GM18508 (cell line): ENCODE data around the gene NAT10.

Experiments used
- ATAC-seq: cut with Tn5 transposase; IDR thresholded peaks from one replicate; pipeline ENCODE4 v1.9.1; 2021; ENCODE audit warnings: moderate number of reproducible peaks; ENCODE audit not compliant: insufficient read depth, unreplicated experiment

Gene NAT10

DNA sequence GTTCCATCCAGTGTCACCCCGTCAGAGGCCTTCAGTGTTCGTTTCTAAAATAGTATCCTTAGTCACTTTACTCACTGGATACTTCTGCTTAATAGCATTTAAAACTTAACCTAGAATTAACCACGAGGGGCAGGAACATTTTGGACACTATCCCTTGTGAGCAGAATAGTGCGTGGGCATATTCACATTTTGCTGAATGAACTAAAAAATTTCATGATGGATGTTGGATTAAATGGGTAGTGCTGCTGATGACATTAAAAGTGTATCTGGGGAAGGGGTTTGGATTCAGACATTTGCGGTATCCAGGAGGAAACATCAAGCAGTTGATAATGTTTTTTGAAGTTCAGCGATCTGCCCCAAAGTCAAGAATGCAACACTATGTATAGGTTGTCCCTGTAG lies 750 bp upstream of the NAT10 start:
- no peak for ATAC-seq

DNA sequence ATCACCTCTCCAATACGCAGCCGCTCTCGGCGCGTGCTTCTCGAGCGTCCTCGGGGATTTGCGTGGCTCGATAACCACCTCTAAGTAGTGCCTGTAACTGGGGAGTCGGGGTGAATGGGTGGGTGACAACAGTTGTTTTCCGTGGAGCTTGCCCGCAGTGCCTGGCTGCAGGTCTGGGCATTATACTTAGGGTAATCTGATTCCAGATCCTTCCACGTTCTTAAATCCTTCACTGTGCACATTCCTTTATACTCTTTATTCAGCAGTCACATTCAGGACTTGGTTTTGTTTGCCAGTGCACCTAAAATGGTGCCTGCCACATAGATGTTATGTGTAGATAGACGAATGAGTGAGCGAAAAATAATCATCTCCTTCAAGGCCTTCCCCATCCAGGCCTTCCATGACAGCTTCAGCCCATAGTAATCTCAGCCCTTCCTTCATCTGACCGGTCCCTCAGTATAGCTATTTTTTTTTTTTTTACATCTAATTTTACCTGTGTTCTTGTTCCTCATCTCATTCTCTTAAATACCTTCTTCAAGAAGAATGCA lies 602 bp downstream of the NAT10 start:
- ATAC-seq, result no peak

DNA sequence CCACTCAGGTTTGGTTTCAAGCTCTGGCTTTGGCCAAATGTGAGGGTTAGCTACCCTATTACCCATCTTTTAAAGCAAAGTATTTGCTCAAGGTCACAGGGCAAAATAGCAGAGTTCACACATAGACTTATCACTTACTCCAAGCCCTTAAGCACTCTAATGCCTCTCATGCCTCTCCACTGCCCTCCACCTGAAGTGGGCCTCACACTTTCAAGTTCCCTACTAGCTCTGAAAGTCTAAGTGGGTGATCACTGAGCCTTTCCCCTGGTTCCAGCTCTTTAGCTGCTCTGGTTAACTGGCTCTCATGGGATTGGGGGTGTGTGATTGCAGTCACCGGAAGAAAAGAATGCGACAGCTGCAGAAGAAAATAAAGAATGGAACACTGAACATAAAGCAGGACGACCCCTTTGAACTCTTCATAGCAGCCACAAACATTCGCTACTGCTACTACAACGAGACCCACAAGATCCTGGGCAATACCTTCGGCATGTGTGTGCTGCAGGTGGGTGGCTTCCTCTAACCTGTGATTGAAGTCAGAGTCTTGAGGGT lies 6.4 kb downstream of the NAT10 start:
- ATAC-seq, result no peak

DNA sequence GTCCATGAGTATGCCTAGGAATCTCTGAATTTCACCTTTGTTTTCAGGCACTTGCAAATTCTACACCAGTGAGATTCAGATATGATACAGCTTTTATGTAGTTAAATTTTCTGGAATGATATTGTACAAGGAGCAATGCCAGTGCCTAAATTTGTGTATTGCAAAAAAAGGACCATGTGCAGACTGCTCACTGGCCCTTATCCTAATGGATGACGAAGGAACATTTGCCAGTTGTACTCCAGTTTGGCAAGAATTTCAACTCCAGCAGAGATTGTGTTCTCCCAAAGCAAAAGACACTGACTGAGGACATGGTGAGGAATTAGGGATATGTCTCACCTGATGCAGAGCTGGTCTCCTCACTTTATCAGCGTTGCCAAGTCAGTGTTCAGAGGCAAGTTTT lies 8.6 kb downstream of the NAT10 start:
- no peak for ATAC-seq

DNA sequence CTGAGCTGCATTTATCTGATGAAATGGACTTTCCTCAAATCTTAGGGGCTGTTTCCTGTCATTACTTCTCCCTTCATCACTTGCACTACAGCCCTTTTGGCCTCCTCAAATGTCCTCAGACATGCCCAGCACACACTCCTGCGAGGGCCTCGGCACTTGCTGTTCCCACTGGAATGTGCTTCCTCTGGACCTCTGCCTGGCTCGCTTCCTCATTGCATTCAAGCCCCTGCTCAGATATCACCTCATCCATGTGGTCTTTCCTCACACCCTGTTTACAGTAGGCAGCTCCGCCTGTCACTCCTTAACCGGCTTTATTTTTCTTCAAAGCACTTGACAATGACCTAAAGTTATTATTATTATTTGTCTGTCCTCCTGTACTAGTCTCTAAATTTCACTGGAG lies 9.0 kb downstream of the NAT10 start:
- no peak for ATAC-seq

DNA sequence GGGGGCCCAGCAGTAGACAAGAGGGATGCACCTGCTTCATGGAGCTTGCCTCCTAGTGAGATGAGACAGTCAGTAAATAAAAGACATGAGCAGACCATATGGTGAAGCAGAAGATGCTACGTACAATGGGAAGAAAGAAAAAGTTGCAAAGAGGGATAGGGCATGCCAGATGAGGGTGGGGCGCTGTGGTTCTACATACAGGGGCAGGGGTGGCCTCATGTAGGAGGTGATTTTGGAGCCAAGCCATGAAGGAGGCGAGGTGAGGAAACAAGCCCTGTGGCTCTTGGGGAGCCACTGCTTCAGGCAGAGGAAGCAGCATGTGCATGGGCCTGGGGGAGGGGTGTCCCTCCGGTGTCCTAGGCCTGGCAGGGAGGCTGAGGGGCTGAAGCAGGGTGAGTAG lies 15.2 kb downstream of the NAT10 start:
- ATAC-seq, result no peak

DNA sequence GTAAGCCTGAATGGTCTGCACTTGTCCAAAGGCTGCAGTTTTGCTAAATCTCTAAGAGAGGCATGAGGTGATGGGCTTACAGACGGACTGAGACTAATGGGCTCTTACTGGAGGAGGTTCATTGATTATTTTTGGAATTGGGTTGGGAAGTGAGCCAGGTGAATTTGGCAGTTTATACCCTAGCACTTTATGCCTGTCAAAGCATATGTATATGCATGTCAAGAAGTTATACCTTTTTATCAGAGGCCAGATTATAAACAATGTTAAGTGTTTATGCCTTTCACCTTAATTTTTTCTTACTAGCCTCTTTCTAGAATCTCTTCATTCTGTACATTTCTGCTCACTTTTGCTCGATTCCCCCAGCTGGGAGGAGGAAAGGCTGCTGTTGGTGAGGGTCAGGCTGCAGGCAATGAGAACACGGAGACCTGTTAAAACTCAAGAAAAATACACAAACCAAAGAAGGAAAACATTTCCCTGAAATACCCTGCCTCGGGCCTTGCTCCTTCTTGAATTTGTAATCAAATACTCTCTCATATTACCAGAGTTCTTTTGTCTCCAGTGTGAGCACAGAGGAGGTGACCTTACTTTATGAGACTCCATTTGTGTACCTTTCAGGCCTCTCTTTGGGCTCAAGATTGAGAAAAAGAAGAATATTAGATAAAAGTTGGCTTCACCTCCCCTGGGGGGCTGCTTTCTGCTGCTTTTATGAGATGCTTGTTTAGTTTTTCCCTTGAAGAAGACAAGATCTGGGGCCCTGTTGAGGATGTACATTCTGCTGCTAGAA lies 19.6 kb downstream of the NAT10 start:
- no peak for ATAC-seq

DNA sequence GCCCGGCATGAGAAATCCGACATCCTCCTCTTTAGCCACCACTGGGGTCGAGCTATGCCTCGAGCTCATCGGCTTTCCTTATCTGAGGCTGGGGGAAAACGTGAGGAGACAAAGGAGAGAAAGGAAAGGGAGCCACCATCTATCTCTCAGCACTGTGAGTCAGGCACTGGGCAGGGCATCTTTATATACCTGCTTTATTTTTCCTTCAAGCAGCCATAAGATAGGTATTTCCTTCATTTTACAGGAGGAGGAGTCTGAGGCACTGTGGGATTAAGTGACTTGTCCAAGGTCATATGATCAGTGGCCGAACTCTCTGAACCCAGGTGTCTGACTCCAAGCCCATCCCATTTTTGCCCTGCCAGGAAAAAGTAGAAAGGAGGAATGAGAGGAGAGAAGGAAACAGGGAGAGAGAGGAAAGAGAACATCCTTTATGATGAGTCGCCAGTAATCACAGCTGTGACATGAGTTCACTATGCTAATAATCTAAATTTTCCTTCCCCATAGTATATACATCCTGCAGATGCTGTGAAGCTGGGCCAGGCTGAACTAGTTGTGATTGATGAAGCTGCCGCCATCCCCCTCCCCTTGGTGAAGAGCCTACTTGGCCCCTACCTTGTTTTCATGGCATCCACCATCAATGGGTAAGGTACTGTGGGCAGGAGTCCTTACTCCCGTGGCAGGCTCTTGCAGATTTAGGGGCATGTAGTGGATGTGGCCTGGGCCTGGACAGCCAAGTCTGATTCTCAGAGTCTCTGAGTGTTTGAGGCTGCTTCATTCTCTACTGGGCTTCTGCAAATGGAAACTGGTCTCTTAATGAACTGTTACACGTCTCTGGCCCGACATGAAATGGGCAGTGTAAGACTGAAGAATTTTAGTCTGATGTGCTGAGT lies 21.8 kb downstream of the NAT10 start:
- no peak for ATAC-seq

DNA sequence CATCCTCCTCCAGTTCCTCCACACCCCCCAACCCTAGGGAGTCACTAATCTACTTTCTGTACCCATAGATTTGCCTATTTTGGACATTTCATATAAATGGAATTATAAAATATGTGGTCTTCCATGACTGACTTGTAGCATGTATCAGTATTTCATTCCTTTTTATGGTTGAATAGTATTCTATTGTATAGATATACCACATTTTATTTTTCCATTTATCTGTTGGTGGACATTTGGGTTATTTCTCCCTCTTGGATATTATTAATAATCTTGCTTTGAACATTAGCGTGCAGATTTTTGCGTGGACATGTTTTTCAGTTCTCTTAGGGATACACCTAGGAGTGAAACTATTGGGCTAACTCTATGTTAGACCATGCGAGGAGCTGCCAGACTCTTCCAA lies 23.4 kb downstream of the NAT10 start:
- ATAC-seq, result no peak

DNA sequence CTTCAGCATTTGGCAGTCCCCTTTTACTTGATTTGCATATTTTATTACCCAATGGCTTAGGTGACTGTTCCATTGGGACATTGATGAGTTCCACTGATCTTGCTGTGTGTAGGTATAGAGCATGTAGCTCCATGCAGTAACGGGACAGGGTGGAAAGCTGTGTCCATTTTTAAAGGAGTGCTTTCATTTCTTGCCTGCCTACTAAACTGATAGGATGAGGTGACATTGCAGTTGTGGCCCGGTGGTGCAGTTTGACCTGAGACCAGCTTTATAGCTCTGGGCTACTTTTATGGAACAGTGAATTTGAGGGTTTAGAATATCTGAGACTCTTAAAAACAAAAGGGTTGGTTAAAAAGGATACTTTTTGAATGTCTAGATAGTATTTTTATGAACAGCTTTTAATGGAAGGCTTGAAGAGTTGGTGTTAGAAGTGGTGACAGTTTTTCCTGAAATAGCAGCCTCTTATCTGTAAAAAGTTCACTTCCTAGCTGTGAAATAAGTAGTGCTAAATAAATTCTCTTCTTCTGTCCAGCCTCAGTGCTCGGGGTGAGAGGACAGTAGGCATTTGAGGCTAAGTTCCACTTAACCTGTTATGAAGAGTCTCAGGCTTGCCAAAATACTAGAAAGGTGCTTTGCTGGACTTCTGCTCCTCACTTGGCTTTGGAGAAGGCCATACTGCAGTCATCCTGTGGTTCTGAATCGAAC lies 27.0 kb downstream of the NAT10 start:
- ATAC-seq, result no peak

DNA sequence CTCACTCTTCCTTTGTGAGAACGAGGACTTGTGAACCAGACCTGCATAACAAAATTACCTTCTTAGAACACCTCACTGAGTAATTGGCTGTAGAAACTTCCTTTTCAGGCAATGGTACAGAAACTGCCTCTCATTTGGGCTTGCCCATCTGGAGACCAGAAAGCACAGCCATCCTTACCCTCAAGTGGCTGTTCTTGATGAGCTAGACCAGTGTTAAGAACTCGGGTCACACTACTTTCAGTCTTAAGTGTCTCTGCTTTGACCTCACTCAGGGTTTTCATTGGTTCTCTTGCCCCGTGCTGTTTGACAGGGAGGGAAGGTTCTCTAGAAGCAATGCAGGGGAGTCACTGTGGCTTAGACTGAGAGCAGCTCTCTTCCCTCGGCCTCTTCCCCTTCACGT lies 29.3 kb downstream of the NAT10 start:
- ATAC-seq, result peak; percentile 74

DNA sequence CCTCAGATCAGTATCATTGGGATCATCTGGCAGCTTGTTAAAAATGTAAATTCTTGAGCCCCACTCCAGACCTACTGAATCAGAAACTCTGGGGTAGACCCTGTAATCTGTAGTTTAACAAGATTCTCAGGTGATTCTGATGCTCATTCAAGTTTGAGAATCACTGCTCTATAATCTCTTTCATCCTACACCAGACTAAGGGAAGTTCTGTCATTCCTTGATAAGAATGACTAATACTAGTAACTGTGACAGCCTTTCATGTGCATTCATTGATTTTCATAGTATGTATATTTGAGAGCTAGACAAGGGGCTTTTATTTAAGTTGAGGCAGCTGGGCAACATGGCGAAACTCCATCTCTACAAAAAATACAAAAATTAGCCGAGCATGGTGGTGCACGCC lies 30.0 kb downstream of the NAT10 start:
- ATAC-seq, result no peak

DNA sequence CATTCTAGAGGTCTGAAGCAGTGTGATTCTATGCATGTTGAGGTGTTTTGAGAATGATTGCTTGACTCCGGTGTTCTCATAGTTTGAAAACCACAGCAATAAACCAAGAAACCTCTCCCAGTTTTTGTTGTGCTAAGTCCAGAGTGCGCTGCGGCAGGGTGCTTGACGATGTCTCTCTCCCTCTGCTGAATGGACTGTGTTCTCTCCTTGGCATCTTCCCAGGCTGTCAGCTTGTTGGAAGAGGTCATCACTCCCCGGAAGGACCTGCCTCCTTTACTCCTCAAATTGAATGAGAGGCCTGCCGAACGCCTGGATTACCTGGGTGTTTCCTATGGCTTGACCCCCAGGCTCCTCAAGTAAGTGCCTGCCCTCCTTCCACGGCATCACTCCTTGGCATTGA lies 31.0 kb downstream of the NAT10 start:
- ATAC-seq, result no peak

DNA sequence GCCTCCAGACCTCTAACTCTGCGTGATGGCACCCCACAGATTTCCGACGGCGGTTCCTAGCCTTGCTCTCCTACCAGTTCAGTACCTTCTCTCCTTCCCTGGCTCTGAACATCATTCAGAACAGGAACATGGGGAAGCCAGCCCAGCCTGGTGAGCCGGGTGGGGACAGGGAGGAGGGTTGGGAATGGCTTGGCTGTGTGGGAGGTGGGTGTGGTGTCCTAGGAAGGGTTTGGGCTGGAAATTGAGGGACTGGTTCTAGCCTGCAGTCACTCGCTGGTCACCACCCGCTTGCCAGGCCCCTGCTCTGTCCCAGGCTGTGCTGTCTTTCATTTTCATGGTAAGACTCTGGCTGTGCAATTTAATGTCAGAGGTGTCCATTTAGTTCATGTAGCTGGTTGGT lies 33.9 kb downstream of the NAT10 start:
- ATAC-seq, result no peak

DNA sequence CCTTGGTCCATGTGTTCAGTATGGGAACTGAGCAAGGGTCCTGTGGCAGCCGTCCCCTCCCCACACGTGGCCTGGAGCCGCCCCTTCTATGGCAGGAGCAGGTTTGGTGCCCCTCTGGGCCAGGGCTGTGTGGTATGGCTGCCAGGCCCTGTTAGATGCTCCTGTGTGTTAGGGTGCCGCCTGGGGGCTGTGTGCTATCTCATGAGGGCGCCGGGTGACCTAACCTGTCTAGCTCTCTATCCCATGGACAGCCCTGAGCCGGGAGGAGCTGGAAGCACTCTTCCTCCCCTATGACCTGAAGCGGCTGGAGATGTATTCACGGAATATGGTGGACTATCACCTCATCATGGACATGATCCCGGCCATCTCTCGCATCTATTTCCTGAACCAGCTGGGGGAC lies 34.7 kb downstream of the NAT10 start:
- ATAC-seq, result no peak

DNA sequence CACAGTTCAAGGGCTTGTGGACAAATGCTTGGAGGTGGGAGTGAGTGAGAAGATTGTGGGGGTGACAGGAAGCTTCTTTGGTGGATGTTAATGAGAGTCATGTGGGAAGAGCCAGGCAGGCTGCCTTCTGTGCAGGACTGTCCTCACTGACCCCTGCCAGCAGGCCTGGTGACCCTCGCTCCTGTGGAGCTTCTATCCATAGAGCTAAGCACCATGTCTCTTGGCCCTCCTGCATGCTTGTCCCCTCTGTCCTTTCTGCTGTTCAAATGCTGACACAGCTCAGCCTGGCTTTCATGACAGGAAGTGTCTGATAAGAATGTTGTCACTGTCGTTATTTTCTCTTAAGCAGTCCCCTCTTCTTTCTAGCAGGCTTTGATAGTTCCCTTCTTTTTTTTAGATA lies 37.6 kb downstream of the NAT10 start:
- ATAC-seq, result no peak

DNA sequence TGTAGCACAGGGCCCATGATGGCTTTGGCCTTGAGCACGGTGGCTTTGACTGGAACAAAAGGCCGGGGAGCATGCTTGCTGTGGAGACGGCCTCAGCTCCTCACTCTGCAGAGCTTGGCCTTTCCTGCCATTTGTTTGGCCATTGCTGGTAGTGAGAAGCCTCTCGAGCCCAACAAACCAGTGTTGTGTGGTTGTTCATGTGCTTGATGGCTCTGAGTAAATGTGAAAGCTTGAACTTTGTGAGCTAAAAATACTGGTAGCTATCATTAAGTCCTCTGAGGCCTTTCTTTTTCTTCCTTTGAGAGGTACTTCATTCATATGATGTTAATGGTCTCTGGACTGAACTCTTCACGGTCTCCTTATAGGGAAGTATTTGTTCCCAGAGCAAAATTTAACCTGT lies 39.6 kb downstream of the NAT10 start:
- peak; percentile 48 for ATAC-seq

DNA sequence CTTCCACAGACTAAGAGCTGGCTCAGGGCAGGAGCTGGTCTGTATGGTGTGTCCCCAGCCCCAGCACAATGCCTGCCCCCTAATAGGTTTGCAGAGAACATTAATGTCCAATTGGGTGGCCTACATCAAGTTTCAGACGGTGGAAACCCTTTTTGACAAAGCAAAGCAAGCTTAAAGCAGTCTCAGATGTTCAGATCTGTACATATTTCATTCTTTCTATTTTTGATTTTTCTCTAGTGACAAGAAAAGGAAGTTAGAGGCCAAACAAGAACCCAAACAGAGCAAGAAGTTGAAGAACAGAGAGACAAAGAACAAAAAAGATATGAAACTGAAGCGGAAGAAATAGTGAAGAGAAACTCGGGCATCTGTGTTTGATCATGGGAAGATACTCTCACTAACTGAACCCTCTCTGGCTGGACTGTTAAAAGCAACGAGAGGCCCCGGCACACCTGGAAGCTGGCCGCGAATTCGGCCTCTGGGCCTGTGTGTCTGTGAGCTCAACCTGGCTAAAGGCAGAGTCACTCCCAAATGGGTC lies 40.5 kb downstream of the NAT10 start:
- ATAC-seq, result no peak

DNA sequence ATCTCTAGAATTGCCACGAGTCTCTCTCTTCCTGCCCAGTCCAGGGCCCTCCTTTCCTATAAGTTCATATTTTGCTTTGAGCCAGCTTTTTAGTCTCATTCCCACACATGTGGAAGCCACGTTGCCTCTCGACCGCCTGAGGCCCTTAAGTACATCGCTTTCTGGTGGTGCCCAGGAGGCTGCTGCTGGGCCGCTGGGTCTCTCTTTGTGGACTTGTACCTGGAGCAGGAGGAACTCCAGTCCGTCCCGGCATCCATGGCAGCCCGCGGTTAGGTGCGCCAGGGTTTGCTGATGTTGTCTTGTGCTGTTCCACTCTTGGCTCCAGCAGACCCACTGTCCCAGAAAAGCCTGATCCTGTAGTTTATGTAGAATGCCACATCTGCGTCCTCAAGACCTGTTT lies 41.0 kb downstream of the NAT10 start:
- no peak for ATAC-seq

DNA sequence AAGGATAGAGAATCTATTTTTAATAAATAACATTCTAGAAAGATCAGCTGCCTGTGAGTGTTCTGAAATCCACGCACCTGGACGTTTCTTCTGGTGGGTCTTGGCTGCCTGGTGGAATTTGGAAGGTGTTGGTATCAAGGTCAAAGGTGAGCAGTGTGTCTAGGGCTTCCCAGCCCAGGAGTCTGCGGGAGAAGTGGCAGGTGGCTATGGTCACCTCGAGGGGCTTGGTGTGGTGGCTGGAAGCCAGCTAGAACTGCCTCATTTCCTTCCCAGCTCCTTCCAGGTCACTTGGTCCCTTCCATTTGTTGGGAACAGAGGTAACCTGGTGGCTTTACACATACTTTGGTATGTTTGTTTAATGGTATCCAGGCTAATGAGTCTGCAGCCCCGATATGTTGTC lies 41.4 kb downstream of the NAT10 start:
- no peak for ATAC-seq
